ENCODE results near the gene SH3RF3. TPM values are rescaled to one million over a fixed set of nuclear protein-coding genes. Genes with fewer than 3 reads are reported as not detected.

Gene SH3RF3
- total and polyA plus RNA-seq, 10 of the 15 experiments (the other 5 are each of a cell fraction or from before 2014, with no cell fraction given) = 0.08 to 8.8 (median 2.3) TPM

- H3K9me3 ChIP-seq (replicated peaks; ENCODE audit: control insufficient read depth, insufficient read depth, low read length) = no peaks in the 10 kb centered on the region
- H3K4me2 ChIP-seq (ENCODE audit: control insufficient read depth, insufficient read depth) = no peak overlapping the region
- no peaks in the 10 kb centered on the region for H3K79me2 ChIP-seq (ENCODE audit: control insufficient read depth, insufficient read depth, low read length)
- no peak overlapping the region for H3K27ac ChIP-seq (ENCODE audit: control insufficient read depth, insufficient read depth)
- RAD21 ChIA-PET (ENCODE audit: unreplicated experiment) = no interaction called here
- POLR2A ChIA-PET = no interaction called here
- H3K36me3 ChIP-seq (ENCODE audit: control insufficient read depth in 2 of 2, insufficient read depth in 2 of 2, low read length in 1 of 2) = no peaks in the 10 kb centered on the region
- H3K4me1 ChIP-seq (ENCODE audit: control insufficient read depth, insufficient read depth, low read length) = no peaks in the 10 kb centered on the region
- no peak overlapping the region for H2AFZ ChIP-seq (ENCODE audit: control insufficient read depth, low read depth, low read length)
- in situ Hi-C loops (cut with MboI) = no loop called here
- no TSS peak for BruUV-seq (replicated peaks)
- intact Hi-C loops (cut with micrococcal nuclease; ENCODE audit: unreplicated experiment) = no loop called here
- 0 out of 4 replicates have a peak, but pooled peaks cover 0 to 3% of the 10 kb centered on the region in 2 experiments for H3K27me3 ChIP-seq (replicated peaks in 1 of 2; ENCODE audit: control insufficient read depth in 2 of 2, insufficient read depth in 2 of 2, low read length in 1 of 2)
- no peak for DNase-seq (ENCODE audit: low read depth, low spot score)
- no peak for ATAC-seq
- H3K9ac ChIP-seq (ENCODE audit: control insufficient read depth, insufficient read depth, low read length) = no peak overlapping the region
- 31% methylated on average over 19 of the region's 19 CpGs for WGBS (ENCODE audit: insufficient coverage, insufficient replicate concordance, low lambda C conversion rate, missing lambda C conversion rate)
- SMC1A ChIA-PET (ENCODE audit: uncharacterized antibody, unreplicated experiment) = interaction anchor here (1.0 kb wide), 1 partner anchor 10 kb away, joined by 3 read pairs; no protein-coding TSS in a partner anchor
- no peak overlapping the region for H3K4me3 ChIP-seq
- no peak for TF ChIP-seq RB1 (IDR thresholded peaks at IDR 0.05; ENCODE audit: borderline replicate concordance)
- no peak for TF ChIP-seq SPI1 (IDR thresholded peaks at IDR 0.05; ENCODE audit: borderline replicate concordance, insufficient read depth, low read depth, low read length)
- no peak for TF ChIP-seq BCL11A (IDR thresholded peaks at IDR 0.05; ENCODE audit: low read depth, low read length)
- no peak for TF ChIP-seq SRF (IDR thresholded peaks at IDR 0.05; ENCODE audit: low read depth in 2 of 2, low read length in 2 of 2)
- CTCF ChIA-PET = interaction anchor here (0.6 kb wide), 1 partner anchor 102 kb away, joined by 3 read pairs; no protein-coding TSS in a partner anchor
- FAIRE-seq = no peak
- H4K20me1 ChIP-seq (ENCODE audit: control insufficient read depth, insufficient read depth) = no peaks in the 10 kb centered on the region
These were observed 357.9 kb downstream of the SH3RF3 start for GRCh38 chr2:109486711-109487535.

- Histone ChIP-seq H3K36me3 (ENCODE audit: control insufficient read depth in 2 of 2, insufficient read depth in 2 of 2, low read length in 1 of 2) (no peaks in the 10 kb centered on the region), H3K27me3 (replicated peaks in 1 of 2; ENCODE audit: control insufficient read depth in 2 of 2, insufficient read depth in 2 of 2, low read length in 1 of 2) (0 out of 4 replicates have a peak, but pooled peaks cover 0 to 3% of the 10 kb centered on the region in 2 experiments), H3K79me2 (ENCODE audit: control insufficient read depth, insufficient read depth, low read length) (no peaks in the 10 kb centered on the region), H3K4me1 (ENCODE audit: control insufficient read depth, insufficient read depth, low read length) (no peaks in the 10 kb centered on the region), H3K9ac (ENCODE audit: control insufficient read depth, insufficient read depth, low read length) (no peak overlapping the region), H3K9me3 (replicated peaks; ENCODE audit: control insufficient read depth, insufficient read depth, low read length) (no peaks in the 10 kb centered on the region), H3K4me2 (ENCODE audit: control insufficient read depth, insufficient read depth) (no peak overlapping the region), H3K27ac (ENCODE audit: control insufficient read depth, insufficient read depth) (no peak overlapping the region), H2AFZ (ENCODE audit: control insufficient read depth, low read depth, low read length) (no peak overlapping the region), H4K20me1 (ENCODE audit: control insufficient read depth, insufficient read depth) (no peaks in the 10 kb centered on the region), H3K4me3 (no peak overlapping the region)
- WGBS (ENCODE audit: insufficient coverage, insufficient replicate concordance, low lambda C conversion rate, missing lambda C conversion rate) = 50% methylated on average over 7 of the region's 7 CpGs
- POLR2A ChIA-PET = no interaction called here
- BruUV-seq (replicated peaks) = no TSS peak
- no peak for FAIRE-seq
- in situ Hi-C loops (cut with MboI) (no loop called here), intact Hi-C loops (cut with micrococcal nuclease; ENCODE audit: unreplicated experiment) (no loop called here)
- SMC1A ChIA-PET (ENCODE audit: uncharacterized antibody, unreplicated experiment) = no interaction called here
- CTCF ChIA-PET = no interaction called here
- DNase-seq (ENCODE audit: low read depth, low spot score) = no peak
- no peak for ATAC-seq
- RAD21 ChIA-PET (ENCODE audit: unreplicated experiment) = no interaction called here
- TF ChIP-seq YBX1 (IDR thresholded peaks at IDR 0.05) = no peak
- TF ChIP-seq RBBP5 (conservative IDR thresholded peaks at IDR 0.05) = no peak
- no peak for TF ChIP-seq MTA2 (IDR thresholded peaks at IDR 0.05; ENCODE audit: low read depth)
- TF ChIP-seq KDM1A (IDR thresholded peaks at IDR 0.05; ENCODE audit: borderline replicate concordance) = no peak
- no peak for TF ChIP-seq SUPT20H (IDR thresholded peaks at IDR 0.05; ENCODE audit: borderline replicate concordance, control insufficient read depth, low read depth, low read length)
- TF ChIP-seq, protein P1, sequence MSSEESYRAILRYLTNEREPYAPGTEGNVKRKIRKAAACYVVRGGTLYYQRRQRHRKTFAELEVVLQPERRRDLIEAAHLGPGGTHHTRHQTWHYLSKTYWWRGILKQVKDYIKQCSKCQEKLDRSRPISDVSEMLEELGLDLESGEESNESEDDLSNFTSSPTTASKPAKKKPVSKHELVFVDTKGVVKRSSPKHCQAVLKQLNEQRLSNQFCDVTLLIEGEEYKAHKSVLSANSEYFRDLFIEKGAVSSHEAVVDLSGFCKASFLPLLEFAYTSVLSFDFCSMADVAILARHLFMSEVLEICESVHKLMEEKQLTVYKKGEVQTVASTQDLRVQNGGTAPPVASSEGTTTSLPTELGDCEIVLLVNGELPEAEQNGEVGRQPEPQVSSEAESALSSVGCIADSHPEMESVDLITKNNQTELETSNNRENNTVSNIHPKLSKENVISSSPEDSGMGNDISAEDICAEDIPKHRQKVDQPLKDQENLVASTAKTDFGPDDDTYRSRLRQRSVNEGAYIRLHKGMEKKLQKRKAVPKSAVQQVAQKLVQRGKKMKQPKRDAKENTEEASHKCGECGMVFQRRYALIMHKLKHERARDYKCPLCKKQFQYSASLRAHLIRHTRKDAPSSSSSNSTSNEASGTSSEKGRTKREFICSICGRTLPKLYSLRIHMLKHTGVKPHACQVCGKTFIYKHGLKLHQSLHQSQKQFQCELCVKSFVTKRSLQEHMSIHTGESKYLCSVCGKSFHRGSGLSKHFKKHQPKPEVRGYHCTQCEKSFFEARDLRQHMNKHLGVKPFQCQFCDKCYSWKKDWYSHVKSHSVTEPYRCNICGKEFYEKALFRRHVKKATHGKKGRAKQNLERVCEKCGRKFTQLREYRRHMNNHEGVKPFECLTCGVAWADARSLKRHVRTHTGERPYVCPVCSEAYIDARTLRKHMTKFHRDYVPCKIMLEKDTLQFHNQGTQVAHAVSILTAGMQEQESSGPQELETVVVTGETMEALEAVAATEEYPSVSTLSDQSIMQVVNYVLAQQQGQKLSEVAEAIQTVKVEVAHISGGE (CRISPR knock-in tag; IDR thresholded peaks at IDR 0.05) = no peak
- no peak for TF ChIP-seq IRF5 (IDR thresholded peaks at IDR 0.05; ENCODE audit: borderline replicate concordance)
- TF ChIP-seq NR2C1 (IDR thresholded peaks at IDR 0.05) = no peak
- TF ChIP-seq MYC (IDR thresholded peaks at IDR 0.05; ENCODE audit: insufficient read depth, insufficient read length, insufficient replicate concordance, low read length, severe bottlenecking) = no peak
These were observed 358.5 kb downstream of the SH3RF3 start for GRCh38 chr2:109487536-109487869.

All from GM12878 (cell line).